Measurements from ENCODE around the gene ZNF74. TPM values are rescaled to one million over a fixed set of nuclear protein-coding genes. Genes with fewer than 3 reads are reported as not detected.

Gene ZNF74
- total RNA-seq, 1 experiment from 2014 or later, result 34.3 TPM

DNA sequence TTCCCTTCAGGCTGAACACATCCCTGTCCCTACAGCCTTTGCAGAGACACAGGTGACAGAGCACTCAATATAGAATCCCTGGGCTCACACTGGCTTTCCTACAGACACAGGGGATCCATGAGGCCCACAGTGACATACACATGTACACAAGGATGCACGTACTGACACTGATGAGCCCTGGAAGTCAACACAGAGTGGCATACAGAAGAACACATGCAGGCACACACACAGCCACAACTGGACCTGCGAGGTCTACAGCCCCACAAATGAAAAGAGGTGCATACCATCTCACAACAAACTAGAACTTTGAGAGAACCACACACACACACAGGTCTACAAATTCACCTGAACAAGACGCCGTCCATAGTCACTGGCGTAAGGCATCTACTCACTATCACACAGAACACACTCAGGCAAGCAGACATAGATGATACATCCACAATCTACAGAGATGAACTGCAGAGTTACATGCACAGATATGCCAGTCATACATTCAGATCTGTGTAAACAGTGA is 3.5 kb upstream of the ZNF74 start:
- Histone ChIP-seq H2AFZ (ENCODE audit: low read length) (no peak overlapping the region), H4K5ac (ENCODE audit: insufficient read length, low read depth, low read length) (no peak overlapping the region), H3K9me3 (ENCODE audit: control insufficient read depth, low read depth, low read length) (no peaks in the 10 kb centered on the region), H3K27me3 (ENCODE audit: insufficient read depth, low read length) (no peaks in the 10 kb centered on the region), H3K4me2 (ENCODE audit: insufficient read depth, insufficient read length, low read length) (no peak overlapping the region), H3K79me1 (ENCODE audit: insufficient read depth, low read depth, low read length, poor library complexity, severe bottlenecking) (no peaks in the 10 kb centered on the region), H3K56ac (ENCODE audit: insufficient read length, low read depth, low read length) (no peak overlapping the region), H3K27ac (ENCODE audit: insufficient read length, low read depth, low read length) (no peak overlapping the region), H3K79me2 (ENCODE audit: insufficient read depth, low read length) (peaks cover 3% of the 10 kb centered on the region; the same call in 1 of the 2 replicates), H3K4ac (ENCODE audit: low read depth, low read length) (no peak overlapping the region), H2BK120ac (ENCODE audit: low read depth, low read length, poor library complexity, severe bottlenecking) (no peak overlapping the region), H2BK15ac (ENCODE audit: low read depth, low read length) (no peak overlapping the region), H2BK12ac (ENCODE audit: insufficient read length, low read depth, low read length) (no peak overlapping the region), H2AK5ac (ENCODE audit: insufficient read length, low read length) (no peak overlapping the region), H3K23me2 (ENCODE audit: insufficient read length, low read depth, low read length, poor library complexity, severe bottlenecking) (peaks cover 4% of the 10 kb centered on the region), H3K9ac (ENCODE audit: extremely low read depth, insufficient read length, low read length) (no peak overlapping the region), H4K91ac (ENCODE audit: insufficient read length, low read depth, low read length) (no peak overlapping the region), H2BK5ac (ENCODE audit: insufficient read length, low read length) (no peak overlapping the region), H3T11ph (ENCODE audit: low read length) (no peak overlapping the region), H2BK20ac (ENCODE audit: low read depth, low read length, poor library complexity, severe bottlenecking) (no peak overlapping the region), H3K23ac (ENCODE audit: insufficient read length, low read depth, low read length) (no peak overlapping the region), H4K20me1 (ENCODE audit: control insufficient read depth, insufficient read depth, insufficient read length) (no peaks in the 10 kb centered on the region), H3K14ac (ENCODE audit: insufficient read depth, low read length) (no peak overlapping the region), H3K4me1 (ENCODE audit: insufficient read depth, low read length) (peaks cover 6% of the 10 kb centered on the region; the same call in 1 of the 2 replicates), H3K18ac (ENCODE audit: insufficient read length, low read depth, low read length) (no peak overlapping the region), H4K8ac (replicated peaks; ENCODE audit: insufficient read length, low read depth, low read length) (no peak overlapping the region)
- Mint-ChIP-seq H3K9me3 (no peaks in the 10 kb centered on the region), H3K4me1 (peaks cover 10 to 14% of the 10 kb centered on the region in 2 experiments), H3K4me3 (no peak overlapping the region), H3K27ac (no peak overlapping the region), H3K27me3 (ENCODE audit: low read depth) (peaks cover 8% of the 10 kb centered on the region), H3K36me3 (ENCODE audit: insufficient read depth in 1 of 3, low read depth in 3 of 3) (peaks cover 0 to 3% (median 0%) of the 10 kb centered on the region in 3 experiments; a peak in 2 of 7 replicates)
- peak; percentile 4 for DNase-seq
- TF ChIP-seq, protein P1, sequence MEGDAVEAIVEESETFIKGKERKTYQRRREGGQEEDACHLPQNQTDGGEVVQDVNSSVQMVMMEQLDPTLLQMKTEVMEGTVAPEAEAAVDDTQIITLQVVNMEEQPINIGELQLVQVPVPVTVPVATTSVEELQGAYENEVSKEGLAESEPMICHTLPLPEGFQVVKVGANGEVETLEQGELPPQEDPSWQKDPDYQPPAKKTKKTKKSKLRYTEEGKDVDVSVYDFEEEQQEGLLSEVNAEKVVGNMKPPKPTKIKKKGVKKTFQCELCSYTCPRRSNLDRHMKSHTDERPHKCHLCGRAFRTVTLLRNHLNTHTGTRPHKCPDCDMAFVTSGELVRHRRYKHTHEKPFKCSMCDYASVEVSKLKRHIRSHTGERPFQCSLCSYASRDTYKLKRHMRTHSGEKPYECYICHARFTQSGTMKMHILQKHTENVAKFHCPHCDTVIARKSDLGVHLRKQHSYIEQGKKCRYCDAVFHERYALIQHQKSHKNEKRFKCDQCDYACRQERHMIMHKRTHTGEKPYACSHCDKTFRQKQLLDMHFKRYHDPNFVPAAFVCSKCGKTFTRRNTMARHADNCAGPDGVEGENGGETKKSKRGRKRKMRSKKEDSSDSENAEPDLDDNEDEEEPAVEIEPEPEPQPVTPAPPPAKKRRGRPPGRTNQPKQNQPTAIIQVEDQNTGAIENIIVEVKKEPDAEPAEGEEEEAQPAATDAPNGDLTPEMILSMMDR (conservative IDR thresholded peaks at IDR 0.05), result no peak
- WGBS (ENCODE audit: extremely low coverage, insufficient read length, low lambda C conversion rate), result no CpG with 5 or more reads among the region's 5 CpGs

Data from H9 (cell line).